Stimulated activated CD4-positive, alpha-beta T cell treated with anti-CD3 and anti-CD28 coated beads, Interleukin-15, amount 100 ng/mL, for 24 hours (primary cell): ENCODE data around the gene REEP3.
"Not testable (repeated sequence)": the region's sequence is repeated elsewhere in the genome, so short reads cannot be mapped to it uniquely, and the experiment has no call there.

Experiments
- DNase-seq: peaks from one replicate; pipeline ENCODE4 v3.0.0-alpha.2; 2020

REEP3 gene

DNA sequence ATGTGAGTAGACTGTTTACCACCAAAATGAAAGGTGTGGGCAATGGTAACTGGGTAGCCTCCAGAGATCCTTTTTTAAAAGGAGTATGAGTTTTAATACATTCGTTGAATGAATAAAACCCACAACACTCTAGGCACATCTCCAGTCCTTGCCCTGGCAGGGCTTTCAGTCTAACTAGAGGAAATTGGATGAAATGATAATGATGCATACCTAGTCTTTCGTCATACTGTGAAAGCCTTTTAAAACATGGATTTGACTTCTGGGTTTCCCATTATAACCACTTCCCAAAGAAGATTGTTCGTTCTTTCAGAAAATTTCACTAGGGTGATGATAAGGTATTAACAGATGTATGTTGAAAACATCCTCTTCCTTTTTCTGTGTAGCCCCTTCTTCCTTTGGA lies 110.8 kb downstream of the REEP3 start:
- DNase-seq: no peak

DNA sequence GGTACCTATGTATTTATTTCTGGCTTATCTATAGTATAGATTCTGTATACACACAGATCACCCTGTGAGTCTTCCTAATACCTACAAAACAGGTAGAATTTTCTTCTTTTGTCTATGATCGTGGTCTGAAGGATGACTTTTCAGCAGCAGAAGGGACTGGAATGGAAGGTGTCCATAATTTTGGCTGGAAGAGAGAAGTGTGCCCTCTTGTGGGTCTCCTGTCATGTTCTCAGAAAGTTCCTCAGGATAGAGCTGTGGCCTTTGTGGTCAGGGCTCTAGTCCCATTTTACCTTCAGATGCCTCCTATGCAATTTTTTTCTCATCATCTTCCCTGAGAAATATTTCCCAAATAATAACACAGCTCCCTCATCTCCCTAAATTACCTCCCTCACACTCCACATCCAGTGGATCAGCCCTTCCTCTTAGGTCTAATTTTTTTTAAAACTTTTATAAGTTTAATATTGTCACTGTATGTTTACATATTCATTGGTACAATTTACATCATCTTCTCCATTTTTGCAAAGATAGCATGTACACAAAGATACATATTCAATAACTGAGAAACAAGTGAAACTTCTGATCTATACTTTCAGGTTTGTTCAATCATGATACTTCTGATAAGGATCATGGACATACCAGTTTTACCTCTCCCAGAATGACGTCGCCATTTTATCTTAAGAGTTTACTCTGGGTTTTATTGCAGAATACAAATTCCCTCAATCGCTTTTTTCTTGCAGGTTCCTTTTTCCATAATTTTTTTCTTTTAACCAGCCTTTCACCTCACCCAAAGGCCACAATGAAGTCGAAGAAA lies 112.7 kb downstream of the REEP3 start:
- DNase-seq: no peak

DNA sequence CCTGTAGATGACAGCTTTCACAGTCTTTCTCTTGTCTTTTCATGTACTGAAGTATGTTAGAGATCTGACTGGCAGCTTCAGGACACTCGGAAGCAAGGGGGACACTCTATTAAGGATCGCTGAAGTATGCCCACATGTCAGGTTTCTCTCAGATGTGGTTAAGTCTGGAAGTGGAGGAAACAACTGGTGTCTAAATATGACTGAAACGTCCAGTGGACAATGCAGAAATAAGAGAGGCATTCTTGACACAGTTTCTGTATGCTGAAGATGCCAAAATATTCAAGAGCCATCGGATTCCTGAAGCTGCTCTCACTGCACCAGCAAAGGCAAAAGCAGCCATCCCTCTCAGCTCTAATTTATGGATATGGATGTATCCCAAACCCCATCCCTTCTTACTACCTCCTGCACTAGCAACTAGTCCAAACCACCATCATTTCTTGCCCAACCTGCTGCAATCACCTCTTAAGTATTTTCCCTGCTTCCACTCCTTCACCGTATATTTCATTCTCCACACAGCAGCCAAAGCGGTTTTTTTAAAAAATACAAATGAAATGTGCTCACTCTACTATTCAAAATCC lies 113.4 kb downstream of the REEP3 start:
- DNase-seq: no peak

DNA sequence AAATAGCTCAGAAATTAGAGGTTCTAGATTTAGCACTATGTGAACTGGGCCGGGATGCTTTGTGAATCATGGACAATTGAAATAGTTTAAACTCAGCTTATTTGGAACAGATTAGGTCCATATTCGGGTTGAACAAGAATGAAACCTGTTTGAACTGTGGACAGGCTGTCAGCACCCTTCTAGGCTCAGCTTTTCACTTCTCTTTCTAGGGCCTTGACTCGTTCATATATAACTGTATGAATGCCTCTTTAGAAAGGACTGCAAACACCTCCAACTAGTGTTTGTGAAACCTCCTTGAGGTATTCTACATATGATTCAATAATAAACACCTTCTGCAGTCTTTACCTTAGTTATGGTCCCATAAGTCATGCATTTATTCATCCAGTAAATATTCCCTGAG lies 115.6 kb downstream of the REEP3 start:
- no peak for DNase-seq

DNA sequence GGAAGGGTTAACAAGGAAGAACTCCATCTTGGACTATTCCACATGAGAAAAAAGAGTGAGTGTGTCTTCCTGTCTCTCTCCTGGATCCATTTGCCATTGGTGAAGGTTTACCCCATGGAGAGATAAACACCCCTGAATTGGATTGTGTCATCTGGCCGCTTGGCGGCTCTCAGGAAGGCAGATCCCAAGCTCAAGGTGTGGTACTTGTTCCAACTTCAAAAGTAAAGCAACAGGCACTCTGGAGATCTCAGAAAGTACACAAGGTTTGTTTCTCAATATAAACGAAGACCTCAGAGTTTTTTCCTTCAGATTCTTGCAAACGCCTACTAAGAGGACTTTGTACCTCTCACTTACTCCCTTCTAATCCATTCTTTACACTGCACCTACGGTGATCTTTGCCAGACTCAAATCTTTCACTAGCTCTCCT lies 116.7 kb downstream of the REEP3 start:
- no peak for DNase-seq

DNA sequence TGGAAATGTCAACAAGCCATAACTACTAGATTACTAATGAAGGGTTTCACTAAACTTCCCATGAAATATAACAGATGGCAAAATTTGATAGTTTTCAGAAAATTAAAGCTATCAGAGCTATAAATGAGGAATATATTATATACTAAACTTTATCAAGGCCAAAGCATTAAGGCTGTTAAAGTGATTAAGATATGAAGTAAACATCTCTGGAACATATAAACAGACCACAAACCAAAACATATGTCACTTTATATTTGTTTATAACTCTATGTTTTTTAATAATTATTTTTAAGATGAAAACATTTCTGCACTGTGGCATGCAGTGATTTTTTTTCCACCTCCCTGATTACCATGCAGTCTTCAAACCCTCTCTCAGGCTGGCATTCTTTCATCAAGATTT lies 120.2 kb downstream of the REEP3 start:
- no peak for DNase-seq

DNA sequence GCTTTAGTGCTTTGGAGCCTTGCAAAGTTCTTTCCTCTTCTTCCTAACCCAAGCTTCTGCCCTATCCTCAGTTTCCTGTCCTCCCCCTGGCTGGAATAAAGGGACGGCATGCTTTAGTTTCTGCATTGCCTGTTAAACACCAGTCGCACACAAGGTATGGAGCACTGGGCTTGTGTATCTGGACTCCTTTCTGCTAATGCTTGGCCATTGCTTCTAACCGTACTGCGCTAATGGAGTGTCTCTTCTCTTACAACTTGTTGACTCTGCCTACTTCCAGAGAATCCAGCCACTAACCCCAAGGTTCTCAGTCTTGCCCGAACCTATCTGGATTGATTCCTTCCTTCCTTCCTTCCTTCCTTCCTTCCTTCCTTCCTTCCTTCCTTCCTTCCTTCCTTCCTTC lies 120.6 kb downstream of the REEP3 start:
- DNase-seq: no peak

DNA sequence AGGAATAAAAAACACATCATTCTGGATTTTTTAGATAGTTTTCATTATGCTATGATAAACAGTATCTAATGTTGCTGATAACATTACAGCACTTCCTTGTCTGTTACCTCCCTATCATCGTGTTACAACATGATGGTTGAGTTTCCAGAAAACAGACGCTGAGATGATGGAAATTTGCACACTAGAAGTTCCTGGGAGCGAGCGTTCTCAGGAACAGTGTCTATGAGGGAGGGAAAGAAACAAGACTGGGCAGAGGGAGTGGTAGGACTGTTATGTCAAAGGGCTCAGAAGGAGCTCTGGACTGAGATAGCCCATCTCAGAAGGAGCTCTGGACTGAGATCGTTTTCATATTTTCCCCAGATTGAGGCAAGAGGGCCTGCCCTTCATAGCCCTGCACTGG lies 121.6 kb downstream of the REEP3 start:
- DNase-seq: no peak

DNA sequence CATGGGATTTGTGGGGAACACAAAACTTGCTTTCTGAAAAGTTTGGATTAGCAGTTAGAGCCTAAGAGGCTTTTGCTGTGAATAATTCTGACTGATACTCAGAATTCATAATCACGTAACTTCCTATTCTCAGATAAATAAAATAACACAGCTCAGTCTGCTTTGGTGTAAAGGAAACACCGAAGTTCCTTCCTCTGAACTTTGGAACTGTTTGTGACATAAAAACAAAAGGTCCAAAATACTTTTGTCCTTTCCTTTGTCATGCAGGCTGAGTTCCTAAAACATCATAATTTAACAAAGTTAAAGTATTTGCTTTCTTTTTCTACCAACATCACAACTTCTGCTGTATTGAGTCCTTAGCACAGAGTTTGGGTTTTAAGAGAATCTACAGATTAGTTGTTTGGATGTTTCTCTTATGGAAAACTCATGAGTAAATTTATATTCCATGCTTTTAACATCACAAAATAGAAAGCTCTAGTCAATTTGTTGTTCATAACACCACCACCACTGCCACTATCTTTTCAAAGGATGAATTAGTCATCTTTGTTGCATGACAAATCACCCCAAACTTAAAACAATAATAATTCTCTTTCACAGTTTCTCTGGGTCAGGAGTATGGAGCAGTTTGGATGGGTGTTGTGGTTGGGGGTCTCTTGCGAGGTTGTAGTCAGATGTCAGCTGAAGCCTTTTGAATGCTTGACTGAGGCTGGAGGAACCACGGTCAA lies 123.4 kb downstream of the REEP3 start:
- no peak for DNase-seq

DNA sequence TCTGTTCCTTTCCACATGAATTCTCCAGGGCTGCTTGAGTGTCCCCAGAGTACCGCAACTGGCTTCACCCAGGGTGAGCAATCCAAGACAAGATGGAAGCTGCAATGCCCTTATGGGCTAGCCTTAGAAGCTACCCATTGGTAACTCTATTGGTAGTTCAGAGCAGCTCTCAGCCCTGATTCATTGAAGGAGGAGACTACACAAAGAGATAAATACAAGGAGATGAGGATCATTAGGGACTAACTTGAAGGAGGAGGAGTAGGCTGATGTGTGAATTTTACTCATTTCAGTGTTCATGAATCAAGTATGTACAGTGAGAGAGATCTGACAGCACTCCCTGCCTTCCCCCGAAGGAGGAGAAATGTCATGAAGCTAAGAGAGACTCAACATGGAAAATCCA lies 124.0 kb downstream of the REEP3 start:
- DNase-seq: no peak

DNA sequence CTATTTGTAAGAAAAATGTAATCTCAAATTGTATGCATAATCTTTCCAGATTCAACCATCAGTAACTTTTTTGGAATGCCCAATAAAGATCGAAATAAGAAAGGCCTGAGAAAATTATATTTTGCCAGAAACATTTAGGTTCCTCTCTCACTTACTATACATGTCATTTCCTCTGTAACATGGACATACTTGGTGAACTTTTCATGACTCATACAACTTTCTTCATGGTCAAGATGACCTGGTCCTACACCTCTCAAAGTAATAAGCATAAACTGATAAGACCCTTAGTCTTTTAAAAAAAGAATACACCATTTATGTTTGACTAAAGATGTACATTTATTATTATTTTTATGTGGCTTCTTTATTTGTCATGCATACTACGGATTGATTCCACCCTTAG lies 125.3 kb downstream of the REEP3 start:
- no peak for DNase-seq

DNA sequence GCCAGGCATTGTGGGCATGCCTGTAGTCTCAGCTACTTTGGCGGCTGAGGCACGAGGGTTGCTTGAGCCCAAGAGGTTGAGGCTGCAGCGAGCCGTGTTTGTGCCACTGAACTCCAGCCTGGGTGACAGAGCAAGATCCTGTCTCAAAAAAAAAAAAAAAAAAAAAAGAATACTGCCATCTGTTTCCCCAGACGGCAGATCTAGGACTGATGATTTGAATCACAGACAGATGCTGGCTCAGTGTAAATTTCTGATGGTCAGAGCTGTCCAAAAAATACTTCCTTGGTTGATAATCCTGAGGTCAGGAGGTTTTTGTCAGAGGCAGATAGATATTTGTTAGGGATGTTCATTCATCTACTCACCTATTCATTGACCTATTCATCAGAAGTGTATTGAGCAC lies 130.7 kb downstream of the REEP3 start:
- DNase-seq: no peak

DNA sequence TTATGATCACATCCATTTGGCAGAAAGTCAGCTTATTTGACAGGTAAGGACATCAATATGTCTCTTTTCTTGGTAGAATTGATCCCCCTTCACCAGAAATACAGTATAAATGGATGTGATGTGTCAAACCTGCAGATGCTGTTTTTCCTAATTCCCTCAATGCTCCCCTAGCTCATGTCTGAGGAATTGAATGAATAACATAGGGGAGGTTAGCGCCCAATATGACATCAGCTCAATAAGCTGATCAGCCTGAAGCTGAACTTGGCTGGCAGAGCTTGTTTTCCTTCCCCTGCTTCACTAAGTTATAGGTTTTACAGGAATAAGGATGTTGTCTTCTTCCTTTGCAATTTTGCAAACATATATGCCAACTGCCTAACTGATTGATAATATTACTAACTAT lies 132.5 kb downstream of the REEP3 start:
- DNase-seq: no peak

DNA sequence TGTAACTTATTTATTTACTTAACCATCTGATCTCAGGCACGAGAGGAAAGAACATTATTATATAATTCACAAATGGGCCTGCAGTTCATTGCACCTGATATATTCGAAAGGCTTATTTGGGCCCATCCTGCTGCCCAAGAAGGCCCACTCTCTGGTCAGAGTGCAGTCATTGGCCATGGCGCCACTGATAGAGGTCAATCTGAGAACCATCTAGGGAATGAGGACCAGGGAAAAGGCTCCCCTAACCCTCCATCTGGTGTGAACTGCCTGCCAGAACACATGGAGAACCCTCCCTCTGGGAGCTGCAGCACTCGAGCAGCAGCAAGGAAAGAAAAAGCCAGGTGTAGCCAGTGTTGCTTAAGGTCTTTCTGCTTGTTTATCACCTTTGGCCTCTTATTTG lies 136.6 kb downstream of the REEP3 start:
- no peak for DNase-seq

DNA sequence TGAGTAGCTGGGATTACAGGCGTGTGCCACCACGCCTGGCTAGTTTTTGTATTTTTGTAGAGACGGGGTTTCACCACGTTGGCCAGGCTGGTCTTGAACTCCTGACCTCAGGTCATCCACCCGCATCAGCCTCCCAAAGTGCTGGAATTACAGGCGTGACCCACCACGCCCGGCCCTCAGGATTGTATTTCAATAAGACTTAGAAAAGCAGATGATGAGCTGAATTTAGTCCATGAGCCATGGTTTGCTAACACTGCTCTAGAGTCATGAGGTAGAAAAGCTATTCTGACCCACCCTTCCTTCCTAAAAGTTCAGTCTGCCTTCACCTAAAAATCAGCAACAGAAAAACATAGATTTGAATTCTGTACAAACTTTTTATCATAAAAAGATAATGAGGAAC lies 139.7 kb downstream of the REEP3 start:
- DNase-seq: not testable (repeated sequence)

DNA sequence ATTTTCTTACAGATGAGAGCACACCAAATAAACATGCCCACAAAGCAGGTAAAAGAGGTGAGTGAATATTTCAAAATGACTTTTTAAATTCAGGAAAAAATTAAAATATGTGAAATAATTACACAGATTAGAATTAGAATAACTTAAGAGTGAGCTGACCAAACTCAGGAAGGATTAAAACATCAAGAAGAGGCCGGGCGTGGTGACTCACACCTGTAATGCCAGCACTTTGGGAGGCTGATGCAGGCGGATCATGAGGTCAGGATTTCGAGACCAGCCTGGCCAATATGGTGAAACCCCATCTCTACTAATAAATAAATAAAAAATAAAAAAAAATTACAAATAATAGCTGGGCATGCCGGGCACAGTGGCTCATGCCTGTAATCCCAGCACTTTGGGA lies 140.1 kb downstream of the REEP3 start:
- DNase-seq: no peak

DNA sequence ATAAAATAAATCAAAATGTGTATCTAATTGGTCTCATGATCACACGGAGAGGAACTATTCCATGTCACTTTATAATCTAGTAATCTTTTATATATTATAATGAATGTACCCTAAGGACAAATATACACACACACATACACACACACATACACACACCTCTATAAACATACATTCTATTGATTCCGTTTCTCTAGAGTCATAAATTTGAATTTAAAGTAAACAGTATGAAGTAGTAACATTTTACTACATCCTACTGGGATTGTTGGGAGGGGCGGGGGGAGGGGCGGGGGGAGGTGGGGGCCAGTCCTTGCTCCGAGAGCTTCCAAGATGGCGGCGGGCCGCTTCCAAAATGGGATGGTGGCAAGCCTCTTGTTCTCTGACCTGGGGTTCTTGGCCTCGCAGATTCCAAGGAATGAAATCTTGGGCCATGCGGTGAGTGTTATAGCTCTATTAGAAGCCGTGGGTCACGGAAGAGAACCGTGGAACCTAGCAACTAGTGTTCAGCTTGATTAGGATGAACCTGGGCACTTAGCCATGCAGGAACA lies 143.2 kb downstream of the REEP3 start:
- no peak for DNase-seq

DNA sequence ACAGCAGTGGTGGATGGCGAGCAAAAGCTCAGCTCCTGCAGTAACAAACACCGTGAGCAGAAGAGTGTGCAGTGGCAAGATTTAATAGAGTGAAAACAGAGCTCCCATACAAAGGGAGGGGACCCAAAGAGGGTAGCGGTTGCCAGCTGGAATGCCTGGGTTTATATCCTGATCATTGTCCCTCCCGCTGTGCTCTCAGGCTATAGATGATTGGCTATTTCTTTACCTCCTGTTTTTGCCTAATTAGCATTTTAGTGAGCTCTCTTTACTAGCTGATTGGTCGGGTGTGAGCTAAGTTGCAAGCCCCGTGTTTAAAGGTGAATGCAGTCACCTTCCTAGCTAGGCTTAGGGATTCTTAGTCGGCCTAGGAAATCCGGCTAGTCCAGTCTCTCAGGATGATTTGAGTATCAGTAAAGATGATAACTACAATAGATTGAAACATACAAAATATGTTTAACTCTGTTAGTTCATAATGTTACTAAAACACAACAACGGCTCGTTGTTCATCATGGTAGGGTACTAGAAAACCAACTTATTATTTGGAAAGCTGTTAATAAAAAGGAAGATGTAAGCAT lies 143.9 kb downstream of the REEP3 start:
- not testable (repeated sequence) for DNase-seq

DNA sequence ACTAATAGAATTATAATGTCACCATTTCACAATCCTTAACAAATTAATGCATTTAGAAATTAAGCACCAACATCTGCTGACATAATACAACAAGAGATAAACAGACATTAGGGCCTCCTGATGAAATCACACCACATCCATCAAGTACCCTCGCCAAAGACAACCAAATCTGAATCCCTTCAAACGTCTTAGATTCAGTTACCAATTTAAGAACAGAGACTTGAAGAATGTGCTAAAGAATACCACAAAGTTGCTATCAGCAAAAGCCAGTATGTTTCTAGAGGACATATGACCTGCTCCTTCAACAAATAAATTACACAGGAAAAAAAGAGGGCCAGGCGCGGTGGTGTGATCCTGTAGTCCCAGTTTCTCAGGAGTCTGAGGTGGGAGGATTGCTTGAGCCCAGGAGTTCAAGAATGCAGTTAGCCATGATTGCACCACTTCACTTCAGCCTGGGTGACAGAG lies 144.5 kb downstream of the REEP3 start:
- no peak for DNase-seq

DNA sequence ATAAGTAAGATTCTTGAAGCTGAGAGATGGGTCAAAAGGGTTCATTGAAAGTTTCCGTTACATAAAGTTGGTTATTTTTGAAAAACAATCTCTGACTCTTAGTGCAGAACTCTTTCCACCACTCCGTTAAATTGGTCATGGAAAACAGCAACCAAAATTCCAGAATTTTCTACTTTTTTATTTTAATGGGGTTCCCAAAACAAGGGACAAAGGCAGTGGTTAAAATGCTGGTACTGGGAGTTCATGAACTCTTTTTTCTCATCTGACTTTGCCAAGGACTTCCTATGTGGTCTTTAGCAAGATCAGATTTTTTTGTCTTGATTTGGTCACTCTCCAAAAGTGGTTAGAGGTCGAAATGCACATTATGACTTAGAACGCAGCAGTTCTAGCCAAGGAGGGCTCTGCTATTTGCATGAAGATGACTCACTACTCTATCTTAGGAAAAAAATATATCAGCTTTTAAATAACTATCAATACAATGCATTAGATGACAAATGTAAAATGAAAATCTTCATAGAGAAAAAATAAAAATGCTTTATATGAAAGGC lies 145.7 kb downstream of the REEP3 start:
- DNase-seq: no peak

DNA sequence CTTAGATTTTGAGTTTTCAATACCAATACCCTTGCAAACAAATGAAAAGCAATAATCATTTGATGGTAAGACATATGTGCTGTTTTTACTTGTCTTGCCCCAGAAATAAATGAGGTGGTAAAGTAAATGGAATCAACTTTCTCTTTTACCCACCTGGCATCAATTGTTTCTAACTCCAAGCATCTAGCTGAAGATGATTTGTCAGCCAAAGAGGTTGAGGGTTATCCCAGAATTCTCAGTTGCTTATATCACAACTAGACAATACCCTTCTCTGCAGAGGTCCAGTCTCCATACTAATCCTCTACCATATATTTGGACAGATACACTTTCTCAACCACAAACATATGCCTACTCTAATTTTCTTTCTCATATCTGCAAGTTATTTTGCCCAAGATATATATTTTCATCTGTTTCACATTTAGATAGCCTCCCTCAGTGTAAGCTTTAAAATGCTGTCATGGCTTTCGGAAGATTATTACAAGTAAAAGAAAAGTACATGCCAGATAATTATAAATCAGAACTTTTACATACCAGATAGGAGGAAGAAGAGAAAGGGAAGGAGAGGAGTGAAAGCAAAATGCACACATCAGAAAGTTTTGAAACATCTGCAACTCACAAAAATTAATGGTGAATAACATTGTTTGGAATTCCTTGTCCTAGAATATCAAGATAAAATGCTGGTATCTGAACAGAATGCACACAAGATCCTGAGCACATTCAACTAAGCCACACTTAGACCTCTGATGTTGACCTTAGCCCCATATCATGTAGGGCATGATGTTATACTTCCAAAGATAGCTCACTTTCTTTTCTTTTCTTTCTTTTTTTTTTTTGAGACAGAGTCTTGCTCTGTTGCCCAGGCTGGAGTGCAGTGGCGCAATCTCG lies 146.6 kb downstream of the REEP3 start:
- DNase-seq: no peak

DNA sequence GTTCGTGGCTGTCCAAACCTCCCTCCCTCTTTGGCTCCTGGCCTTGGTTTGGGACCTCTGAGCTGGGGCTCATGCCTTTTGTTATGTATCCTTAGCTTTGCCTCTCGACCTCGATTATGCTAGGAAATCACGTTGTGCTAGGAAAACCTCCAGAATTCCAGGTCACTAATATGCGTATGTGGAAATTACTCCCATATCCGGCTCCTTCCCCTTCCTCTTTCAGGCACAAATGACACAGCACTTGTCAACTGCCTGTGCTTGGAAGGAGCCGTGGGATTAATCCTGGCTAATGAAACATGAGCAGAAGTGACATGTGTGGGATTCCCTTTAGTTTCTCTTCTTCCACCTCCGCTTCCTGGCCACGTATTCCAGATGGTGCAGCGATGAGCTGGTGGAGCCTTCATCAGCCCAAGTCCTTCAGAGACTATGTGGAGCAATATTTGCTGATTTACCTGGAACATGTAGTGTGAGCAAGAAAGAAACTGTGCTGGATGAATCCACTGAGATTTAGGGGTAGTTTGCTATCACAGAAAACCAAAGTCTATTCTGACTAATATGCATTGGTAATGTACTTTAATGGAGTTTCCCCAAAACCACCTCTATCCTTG lies 149.2 kb downstream of the REEP3 start:
- DNase-seq: no peak
